ENCODE results near the gene MAT1A.
"Not testable (repeated sequence)": the region's sequence is repeated elsewhere in the genome, so short reads cannot be mapped to it uniquely, and the experiment has no call there.

Gene MAT1A

DNA sequence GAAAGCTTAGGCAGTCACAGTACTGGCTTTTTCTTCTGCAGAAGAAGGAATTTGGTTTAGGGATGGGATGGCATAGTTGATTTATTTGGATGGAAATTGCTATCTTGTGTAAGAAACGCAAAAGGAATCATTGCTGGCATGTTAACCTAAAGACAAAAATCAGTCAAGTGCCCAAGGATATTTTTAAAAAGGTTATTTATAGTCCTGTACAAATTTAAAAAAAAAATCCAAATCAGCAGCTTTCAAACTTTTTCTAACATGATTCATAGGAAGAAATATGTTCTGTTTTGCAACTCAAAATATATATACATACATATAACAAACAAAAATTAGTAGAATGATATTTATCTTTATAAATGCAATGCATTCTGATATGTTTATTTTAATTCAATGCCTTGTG lies 55.6 kb downstream of the MAT1A start:
- in situ Hi-C loops (cut with HindIII; ENCODE audit: low sequenced_read_pairs) = not testable (repeated sequence)

DNA sequence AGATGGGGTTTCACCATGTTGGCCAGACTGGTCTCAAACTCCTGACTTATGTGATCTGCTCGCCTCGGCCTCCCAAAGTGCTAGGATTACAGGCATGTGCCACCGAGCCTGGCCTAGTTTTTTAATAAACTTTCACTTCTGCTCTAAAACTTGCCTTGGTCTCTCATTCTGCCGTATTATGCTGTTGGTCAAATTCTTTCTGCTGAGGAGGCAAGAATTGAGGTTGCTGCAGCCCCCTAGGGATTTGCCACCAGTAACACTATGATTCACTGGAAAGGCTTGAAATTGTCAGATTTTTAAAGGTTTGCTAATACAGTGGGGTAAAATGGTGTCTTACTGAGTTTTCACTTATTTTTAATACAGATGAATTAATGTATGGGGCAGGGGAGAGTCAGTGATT lies 62.7 kb downstream of the MAT1A start:
- in situ Hi-C loops (cut with HindIII; ENCODE audit: low sequenced_read_pairs) = not testable (repeated sequence)

DNA sequence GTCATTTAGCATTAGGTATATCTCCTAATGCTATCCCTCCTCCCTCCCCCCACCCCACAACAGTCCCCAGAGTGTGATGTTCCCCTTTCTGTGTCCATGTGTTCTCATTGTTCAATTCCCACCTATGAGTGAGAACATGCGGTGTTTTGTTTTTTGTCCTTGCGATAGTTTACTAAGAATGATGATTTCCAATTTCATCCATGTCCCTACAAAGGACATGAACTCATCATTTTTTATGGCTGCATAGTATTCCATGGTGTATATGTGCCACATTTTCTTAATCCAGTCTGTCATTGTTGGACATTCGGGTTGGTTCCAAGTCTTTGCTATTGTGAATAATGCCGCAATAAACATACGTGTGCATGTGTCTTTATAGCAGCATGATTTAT lies 66.4 kb downstream of the MAT1A start:
- in situ Hi-C loops (cut with HindIII; ENCODE audit: low sequenced_read_pairs) = not testable (repeated sequence)

Data from endothelial cell of hepatic sinusoid (primary cell).